Measurements from ENCODE around the gene HIP1R. TPM values are rescaled to one million over a fixed set of nuclear protein-coding genes. Genes with fewer than 3 reads are reported as not detected.

HIP1R gene
- total and polyA plus RNA-seq, 7 donors, result 4.5 to 17.6 (median 8.0) TPM

GRCh38 chr12:122855071-122855829 lies 20.0 kb downstream of the HIP1R start:
- intact Hi-C loops (cut with DNase I), result no loop called here
- H3K27me3 ChIP-seq (ENCODE audit: insufficient read depth in 3 of 3, low read length in 2 of 3), result no peaks in the 10 kb centered on the region
- peak; percentile 8 to 44 for DNase-seq

DNA sequence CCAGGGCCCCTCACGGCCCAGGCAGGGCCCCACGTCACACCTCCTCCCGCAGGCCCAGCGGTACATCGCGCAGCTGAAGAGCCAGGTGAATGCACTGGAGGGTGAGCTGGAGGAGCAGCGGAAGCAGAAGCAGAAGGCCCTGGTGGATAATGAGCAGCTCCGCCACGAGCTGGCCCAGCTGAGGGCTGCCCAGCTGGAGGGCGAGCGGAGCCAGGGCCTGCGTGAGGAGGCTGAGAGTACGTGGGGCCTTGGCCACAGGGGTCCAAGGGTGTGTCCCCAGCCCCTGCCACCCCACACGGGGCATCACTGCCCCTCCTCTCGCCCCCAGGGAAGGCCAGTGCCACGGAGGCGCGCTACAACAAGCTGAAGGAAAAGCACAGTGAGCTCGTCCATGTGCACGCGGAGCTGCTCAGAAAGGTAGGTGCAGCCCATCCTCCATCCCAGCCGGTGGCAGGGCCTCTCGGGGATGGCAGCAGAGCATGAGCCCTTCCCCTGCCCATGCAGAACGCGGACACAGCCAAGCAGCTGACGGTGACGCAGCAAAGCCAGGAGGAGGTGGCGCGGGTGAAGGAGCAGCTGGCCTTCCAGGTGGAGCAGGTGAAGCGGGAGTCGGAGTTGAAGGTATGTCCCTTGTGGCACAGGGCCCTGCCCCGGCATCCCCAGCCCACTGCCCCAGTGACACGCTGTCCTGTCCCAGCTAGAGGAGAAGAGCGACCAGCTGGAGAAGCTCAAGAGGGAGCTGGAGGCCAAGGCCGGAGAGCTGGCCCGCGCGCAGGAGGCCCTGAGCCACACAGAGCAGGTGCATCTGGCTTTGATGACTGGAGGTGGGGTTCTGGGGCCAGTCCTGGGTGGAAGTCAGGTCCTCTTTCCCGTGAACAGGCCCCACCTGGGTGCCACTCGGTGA lies 20.9 kb downstream of the HIP1R start:
- H3K36me3 ChIP-seq (ENCODE audit: insufficient read depth in 1 of 2, low read depth in 1 of 2), result no peaks in the 10 kb centered on the region
- H3K4me3 ChIP-seq, result no peak overlapping the region
- 72 to 77% (median 75%) methylated on average over 38 to 40 of the region's 40 CpGs for WGBS, 3 donors
- intact Hi-C loops (cut with DNase I), result no loop called here
- DNase-seq, result peak in 1 of 2 donors; percentile 48
- TF ChIP-seq, protein P1, sequence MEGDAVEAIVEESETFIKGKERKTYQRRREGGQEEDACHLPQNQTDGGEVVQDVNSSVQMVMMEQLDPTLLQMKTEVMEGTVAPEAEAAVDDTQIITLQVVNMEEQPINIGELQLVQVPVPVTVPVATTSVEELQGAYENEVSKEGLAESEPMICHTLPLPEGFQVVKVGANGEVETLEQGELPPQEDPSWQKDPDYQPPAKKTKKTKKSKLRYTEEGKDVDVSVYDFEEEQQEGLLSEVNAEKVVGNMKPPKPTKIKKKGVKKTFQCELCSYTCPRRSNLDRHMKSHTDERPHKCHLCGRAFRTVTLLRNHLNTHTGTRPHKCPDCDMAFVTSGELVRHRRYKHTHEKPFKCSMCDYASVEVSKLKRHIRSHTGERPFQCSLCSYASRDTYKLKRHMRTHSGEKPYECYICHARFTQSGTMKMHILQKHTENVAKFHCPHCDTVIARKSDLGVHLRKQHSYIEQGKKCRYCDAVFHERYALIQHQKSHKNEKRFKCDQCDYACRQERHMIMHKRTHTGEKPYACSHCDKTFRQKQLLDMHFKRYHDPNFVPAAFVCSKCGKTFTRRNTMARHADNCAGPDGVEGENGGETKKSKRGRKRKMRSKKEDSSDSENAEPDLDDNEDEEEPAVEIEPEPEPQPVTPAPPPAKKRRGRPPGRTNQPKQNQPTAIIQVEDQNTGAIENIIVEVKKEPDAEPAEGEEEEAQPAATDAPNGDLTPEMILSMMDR (IDR thresholded peaks at IDR 0.05), result no peak
- no peak overlapping the region for H3K27ac ChIP-seq
- no peaks in the 10 kb centered on the region for H3K27me3 ChIP-seq (ENCODE audit: insufficient read depth in 3 of 3, low read length in 2 of 3)
- H3K9me3 ChIP-seq, result no peaks in the 10 kb centered on the region
- ATAC-seq, result no peak
- H3K4me1 ChIP-seq, result peaks cover 5% of the 10 kb centered on the region

More at GRCh38 chr12:122855071-122855829, 20.0 kb downstream of the HIP1R start:
- TF ChIP-seq, protein P1 (IDR thresholded peaks at IDR 0.05), result no peak
- no peaks in the 10 kb centered on the region for H3K4me1 ChIP-seq
- ATAC-seq, result no peak
- H3K4me3 ChIP-seq, result no peak overlapping the region
- H3K9me3 ChIP-seq, result no peaks in the 10 kb centered on the region
- 81 to 84% (median 83%) methylated on average over 19 to 24 of the region's 24 CpGs for WGBS, 3 donors
- no peak overlapping the region for H3K27ac ChIP-seq
- H3K36me3 ChIP-seq (ENCODE audit: insufficient read depth in 1 of 2, low read depth in 1 of 2), result no peaks in the 10 kb centered on the region

- Histone ChIP-seq H3K27me3 (ENCODE audit: insufficient read depth in 3 of 3, low read length in 2 of 3) (no peaks in the 10 kb centered on the region), H3K4me1 (peaks cover 5% of the 10 kb centered on the region), H3K9me3 (no peaks in the 10 kb centered on the region), H3K27ac (no peak overlapping the region), H3K36me3 (ENCODE audit: insufficient read depth in 1 of 2, low read depth in 1 of 2) (no peaks in the 10 kb centered on the region), H3K4me3 (no peak overlapping the region)
- DNase-seq, result no peak
- ATAC-seq, result no peak
- intact Hi-C loops (cut with DNase I), result no loop called here
- TF ChIP-seq, protein P1 (IDR thresholded peaks at IDR 0.05), result no peak
- 83 to 91% (median 87%) methylated on average over 24 of the region's 24 CpGs for WGBS, 3 donors
These were observed 21.9 kb downstream of the HIP1R start for GRCh38 chr12:122856999-122857671.

- DNase-seq (peak in 1 of 2 donors; percentile 48), ATAC-seq (no peak)
- Histone ChIP-seq H3K4me3 (no peak overlapping the region), H3K27ac (no peak overlapping the region), H3K9me3 (no peaks in the 10 kb centered on the region), H3K4me1 (peaks cover 5% of the 10 kb centered on the region), H3K36me3 (ENCODE audit: insufficient read depth in 1 of 2, low read depth in 1 of 2) (no peaks in the 10 kb centered on the region), H3K27me3 (ENCODE audit: insufficient read depth in 3 of 3, low read length in 2 of 3) (no peaks in the 10 kb centered on the region)
- WGBS, 3 donors, result 88 to 93% (median 91%) methylated on average over 11 to 14 of the region's 14 CpGs
- intact Hi-C loops (cut with DNase I), result no loop called here
- TF ChIP-seq, protein P1 (IDR thresholded peaks at IDR 0.05), result no peak
These were observed 22.9 kb downstream of the HIP1R start for GRCh38 chr12:122858171-122858570.

Measured in psoas muscle (tissue), 8 donors.